Kidney tubule cell (primary cell): ENCODE results near the gene MFN1.
"Not testable (repeated sequence)": the region's sequence is repeated elsewhere in the genome, so short reads cannot be mapped to it uniquely, and the experiment has no call there.

Experiments used
- DNase-seq: peaks from one replicate; pipeline ENCODE4 v3.0.0-alpha.2; 2018; ENCODE audit warnings: low spot score

The MFN1 gene

GRCh38 chr3:179347345-179348194, at the start of gene MFN1:
MFN1 (plus strand) TSS chr3:179347709; CDS start chr3:179348852, 1,143 bp downstream.
- DNase-seq, result peak; percentile 95

- DNase-seq, result no peak
Measured at GRCh38 chr3:179297971-179298725, 49.4 kb upstream of the MFN1 start.

- DNase-seq, result no peak
Measured at GRCh38 chr3:179299316-179299715, 48.2 kb upstream of the MFN1 start.

DNA sequence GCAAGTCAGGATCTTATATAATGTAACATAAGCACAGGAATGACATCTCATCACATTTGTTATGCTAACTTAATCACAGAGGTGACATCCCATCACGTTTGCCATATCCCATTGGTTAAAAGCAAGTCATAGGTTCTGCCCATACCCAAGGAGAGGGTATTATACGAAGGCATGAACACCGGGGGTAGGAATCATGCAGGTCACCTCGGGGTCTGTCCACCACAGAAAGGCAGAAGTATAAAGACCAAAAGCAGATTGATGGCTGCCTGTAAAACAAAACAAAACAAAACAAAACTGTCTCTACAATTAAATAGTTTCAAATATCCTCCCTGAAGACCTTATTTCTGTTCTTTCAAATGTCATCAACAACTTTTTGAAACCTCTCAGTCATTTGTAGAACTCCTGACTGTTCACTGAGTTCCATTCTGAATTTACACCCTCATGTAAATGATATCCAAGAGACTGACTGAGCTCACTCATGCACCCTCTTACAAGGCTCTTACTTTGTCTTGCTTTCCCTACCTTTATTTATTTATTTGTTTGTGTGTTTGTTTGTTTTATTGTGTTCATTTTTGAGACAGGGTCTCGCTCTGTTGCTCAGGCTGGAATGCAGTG, 47.4 kb upstream of the MFN1 start:
- DNase-seq, result no peak

DNA sequence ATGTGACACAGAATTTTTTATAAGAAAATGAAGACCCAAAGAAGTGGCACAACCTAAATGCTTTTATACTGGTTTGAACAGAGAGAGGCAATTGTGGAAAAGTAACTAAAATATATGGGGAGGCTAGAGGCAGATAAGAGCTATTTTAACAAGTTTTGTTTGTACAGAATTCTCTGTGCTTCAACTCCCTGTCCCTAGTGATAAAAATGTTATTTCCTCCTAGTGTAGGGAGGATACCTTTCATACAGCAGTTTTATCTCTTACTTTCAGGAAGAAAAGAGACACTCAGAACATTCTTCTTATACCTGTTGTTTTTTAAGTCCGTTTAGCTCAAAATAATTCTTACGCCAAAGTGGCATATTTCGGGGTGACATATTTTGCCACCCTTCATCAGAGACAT, 45.9 kb upstream of the MFN1 start:
- DNase-seq, result no peak

DNA sequence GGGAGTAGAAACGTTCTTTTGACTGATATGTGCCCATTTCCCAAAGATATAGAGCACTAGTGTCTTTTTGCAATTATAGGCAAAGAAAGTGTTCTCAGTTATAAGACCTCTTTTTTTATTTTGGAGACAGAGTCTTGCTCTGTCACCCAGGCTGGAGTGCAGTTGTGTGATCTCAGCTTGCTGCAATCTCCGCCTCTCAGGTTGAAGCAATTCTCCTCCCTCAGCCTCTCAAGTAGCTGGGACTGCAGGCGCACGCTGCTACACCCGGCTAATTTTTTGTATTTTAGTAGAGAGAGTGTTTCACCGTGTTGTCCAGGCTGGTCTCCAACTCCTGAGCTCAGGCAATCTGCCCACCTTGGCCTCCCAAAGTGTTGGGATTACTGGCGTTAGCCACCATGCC, 45.4 kb upstream of the MFN1 start:
- DNase-seq, result no peak

- no peak for DNase-seq
Measured at GRCh38 chr3:179304605-179305004, 42.9 kb upstream of the MFN1 start.

- not testable (repeated sequence) for DNase-seq
Measured at GRCh38 chr3:179307362-179307761, 40.1 kb upstream of the MFN1 start.

GRCh38 chr3:179308001-179308400, 39.5 kb upstream of the MFN1 start:
- DNase-seq, result peak; percentile 74

DNA sequence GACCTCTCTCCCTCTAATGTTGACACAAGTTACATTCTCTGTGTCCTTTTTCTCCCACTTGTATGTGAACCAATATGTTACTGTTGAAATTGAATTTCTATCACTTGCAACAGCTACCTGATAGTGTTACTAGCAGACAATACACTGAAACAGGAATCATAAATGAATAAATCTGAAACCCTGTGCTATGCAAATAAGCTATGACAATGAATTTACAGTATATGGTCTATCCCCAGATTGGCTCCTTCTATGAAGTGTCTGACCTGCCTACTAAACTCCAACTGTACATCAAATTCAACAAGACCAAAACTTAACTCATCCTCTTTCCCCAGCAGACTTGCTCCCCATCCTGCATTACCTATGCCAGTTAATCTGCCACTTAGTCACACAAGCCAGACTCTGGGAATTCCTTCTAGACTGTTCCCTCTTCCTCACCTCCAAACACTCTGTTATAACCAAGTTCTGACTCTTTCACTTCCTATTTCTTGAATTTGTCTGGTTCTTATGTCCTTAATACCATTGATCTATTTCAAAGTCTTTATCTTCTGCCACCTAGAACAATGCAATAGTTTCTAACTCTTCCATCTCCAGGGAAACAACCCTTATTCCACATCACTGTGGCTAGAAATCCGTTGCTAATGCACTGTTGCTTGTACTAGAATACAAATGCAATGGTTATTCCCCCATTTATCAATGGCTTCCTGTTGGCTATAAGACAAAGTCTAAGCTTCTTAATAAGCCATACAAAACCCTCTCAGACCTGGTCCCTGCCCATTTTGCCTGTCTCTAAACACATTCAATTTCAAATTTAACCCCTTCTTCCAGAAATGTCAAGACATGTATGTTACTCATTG, 38.1 kb upstream of the MFN1 start:
- peak; percentile 27 for DNase-seq

DNA sequence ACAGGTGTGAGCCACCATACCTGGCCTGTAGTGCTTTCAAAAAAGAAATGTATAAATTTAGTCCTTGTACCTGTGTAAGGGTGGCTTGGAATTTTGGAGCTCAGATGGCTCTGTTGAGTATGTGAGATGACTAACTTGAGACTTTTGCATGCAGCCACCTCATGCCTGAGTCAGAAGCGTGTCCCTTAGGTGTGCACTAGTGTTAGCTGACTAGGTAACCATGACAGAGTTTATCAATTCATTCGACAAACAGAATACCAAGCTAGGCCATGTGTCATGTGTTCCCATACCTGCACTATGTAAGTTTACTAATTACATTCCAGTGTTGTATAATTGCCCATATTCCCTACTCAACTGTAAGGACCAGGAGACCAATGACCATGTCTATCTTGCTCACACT, 28.6 kb upstream of the MFN1 start:
- DNase-seq, result peak; percentile 84

DNA sequence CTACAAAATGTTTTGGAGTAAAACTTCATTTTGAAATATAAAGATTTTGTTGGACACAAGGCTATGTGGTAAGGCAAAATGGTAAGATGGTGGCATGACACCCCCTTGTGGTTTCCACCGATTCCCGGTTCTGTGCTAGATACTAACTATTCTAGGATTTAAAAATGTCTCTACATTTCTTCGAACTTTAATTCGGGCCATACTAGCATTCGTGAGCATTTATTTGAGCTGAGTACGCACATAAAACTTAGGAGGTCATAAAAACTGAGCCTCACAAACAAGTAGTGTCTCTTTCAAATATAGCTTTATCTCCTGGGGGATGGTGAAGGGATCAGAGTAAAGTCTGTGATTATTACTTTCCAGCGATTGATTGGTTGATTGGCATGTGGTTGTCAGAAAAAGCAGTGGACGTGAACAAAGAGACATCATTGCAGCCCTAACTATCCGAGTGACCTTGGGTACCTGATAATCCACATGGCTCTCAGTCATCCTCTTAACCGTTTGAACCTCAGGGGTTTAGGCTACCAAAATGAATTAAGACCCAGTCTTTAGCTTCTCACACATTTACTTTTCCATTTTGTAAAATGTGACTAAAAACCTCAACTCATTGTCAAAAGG, 25.7 kb upstream of the MFN1 start:
- DNase-seq, result peak; percentile 30

DNA sequence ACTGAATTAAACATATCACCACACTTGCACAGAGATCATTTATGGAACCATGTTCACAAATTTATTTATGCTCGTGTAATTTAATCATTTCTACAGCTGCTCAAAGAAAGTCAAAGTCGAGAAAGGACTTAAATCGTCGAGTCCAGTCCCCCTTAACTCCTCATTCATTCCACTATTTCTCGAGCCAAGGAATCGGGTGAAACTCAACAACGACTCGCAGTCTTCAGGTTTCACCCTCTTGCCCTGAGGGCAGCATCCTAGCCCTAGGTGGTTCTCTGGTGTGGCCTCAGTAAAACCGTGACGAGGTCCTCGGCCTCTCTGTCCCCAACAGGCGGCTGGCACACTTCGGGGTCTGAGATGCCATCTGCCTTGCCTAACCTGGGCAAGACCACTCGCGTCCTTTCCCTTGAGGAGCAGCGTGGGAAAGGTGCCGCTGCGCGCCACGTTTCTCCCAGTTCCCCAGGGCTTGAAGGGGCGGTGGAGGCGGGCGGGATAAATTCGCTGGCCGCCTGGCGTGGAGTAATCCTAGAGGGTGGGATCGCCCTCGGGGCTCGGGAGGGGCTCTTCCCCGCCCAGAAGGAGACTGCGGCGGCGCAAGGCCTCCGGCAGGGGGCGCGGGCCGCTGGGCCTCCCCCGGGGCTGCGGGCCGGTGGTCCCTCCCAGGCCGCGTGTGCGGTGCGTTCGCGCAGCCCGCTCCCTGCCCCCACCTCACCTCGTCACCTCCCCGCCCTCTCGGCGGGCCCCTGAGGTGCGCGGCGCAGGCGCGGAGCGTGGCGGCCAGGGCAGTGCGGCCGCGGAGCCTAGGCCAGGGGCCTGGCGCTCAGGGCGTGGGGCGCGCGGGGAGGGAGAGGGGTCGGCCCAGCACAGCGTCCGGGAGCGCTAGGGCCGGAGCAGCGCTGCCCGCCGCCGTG, 25.0 kb upstream of the MFN1 start, which contains the start of gene ZNF639:
Gene ZNF639 (plus strand): TSS at position 746 of the 911 bp plus-strand sequence. CDS start 5,263 bp downstream, outside the sequence.
- DNase-seq, result peak; percentile 87

DNA sequence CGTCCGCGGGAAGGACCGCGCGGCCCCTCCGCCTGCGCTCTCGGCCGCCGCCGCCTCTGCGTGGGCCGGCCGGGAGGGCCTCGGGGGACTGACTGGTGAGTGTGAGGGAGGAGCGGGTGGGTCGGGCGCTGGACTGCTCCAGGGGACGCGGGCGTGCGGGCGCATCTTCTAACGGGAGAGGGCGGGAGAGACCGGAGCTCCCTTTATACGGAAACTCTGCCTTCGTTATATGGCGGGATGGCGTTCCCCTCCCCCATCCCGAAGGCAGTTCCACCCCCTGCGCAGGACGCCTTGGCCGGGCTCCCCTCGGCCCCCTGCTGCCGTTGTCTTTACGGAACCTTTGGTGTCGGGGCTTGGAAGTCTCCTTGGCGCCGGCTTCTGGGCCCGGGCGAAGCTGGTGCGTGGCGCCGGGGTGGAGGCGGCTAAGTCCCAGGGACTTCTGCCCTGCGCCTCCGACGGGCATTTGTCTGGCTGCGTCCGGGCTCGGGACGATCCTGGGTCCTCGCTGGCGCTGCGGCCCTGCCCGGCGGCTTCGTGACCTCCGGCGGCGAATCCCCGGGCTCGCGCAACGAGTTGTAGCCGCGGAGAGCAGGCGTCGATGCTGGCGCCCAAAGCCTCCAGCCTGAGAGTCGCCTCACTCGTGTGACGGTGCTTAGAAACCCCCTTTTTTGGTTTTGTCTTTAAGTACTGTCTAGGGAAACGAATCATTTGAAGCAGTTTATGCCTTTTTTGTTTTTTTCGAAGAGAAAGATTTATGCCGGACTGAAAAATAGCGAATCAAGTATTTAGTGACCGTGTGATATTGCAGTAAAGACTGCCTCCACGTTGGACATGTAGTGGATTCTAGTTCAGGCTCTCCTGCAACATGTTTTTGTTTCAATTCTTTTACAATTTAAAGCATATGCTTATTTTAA, 24.1 kb upstream of the MFN1 start:
- DNase-seq, result peak; percentile 66

DNA sequence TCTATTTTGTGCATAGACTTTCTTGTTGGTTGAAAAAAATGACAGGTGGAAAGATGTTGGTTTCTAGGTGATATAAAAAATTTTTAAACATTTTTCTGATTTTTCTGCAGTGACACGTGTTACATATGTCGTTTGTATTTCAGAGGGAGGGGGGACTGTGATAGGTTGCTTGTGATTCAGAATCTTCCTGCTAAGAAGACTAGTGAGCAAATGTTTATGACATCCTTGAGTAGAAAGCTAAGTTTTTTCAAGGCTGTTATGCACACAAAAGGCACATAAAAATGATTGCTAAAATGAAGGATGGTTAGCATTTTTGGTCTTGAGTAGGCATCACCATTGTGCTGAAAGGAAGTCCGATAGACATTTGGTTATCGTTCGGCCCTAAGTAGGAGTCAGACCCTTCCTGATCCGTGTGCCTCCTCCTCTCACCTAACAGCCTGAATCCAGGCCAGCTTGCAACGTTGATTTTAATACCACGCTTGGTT, 23.2 kb upstream of the MFN1 start:
- peak; percentile 44 for DNase-seq

GRCh38 chr3:179330438-179330837, 17.1 kb upstream of the MFN1 start:
- DNase-seq, result peak; percentile 17

- no peak for DNase-seq
Measured at GRCh38 chr3:179332240-179332639, 15.3 kb upstream of the MFN1 start.

DNA sequence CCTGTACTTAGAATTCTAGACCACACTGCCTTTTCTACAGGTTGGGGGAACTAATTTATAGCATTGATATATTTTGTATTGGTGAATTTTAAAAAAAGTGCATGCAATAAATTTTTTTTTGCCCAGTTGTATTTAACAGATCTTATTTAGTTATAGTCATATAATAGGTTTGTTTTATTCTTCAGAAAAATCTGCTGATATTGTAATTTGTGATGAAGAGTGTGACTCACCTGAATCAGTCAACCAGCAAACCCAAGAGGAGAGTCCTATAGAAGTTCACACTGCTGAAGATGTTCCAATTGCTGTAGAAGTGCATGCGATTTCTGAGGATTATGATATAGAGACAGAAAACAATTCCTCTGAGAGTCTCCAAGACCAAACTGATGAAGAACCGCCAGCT, 14.4 kb upstream of the MFN1 start:
- DNase-seq, result peak; percentile 13
